AG04449 (cell line): Measurements from ENCODE around the gene ANKRD13D.

Experiments
- CTCF ChIA-PET: fragments of 350-600 bp; formaldehyde crosslinking; extraction: SDS; loops from one replicate; lab custom pipeline; 2021; ENCODE audit warnings: antibody characterized with exemption; lab: Yijun Ruan, JAX
- POLR2A ChIA-PET: fragments of 400-600, 350-600 bp; formaldehyde crosslinking; extraction: SDS; loops from one replicate; lab custom pipeline; 2020; ENCODE audit warnings: antibody characterized with exemption, inconsistent platforms; lab: Yijun Ruan, JAX
- DNase-seq: peaks from one replicate; pipeline ENCODE4 v3.0.0-alpha.2; 2010; ENCODE audit warnings: low read depth, low spot score
- H3K4me3 ChIP-seq: 2 replicates; pipeline ENCODE4 v1.5.1; 2011; ENCODE audit warnings: low read depth, mild to moderate bottlenecking, control low read depth, low read length
- TF ChIP-seq, protein P1 (sequence below): IDR thresholded peaks from one replicate; pipeline ENCODE4 v1.5.1; 2011; ENCODE audit warnings: mild to moderate bottlenecking, moderate library complexity, low read length, control low read depth, inconsistent platforms; ENCODE audit not compliant: insufficient read depth; ENCODE audit errors: missing control alignments

Gene ANKRD13D

DNA sequence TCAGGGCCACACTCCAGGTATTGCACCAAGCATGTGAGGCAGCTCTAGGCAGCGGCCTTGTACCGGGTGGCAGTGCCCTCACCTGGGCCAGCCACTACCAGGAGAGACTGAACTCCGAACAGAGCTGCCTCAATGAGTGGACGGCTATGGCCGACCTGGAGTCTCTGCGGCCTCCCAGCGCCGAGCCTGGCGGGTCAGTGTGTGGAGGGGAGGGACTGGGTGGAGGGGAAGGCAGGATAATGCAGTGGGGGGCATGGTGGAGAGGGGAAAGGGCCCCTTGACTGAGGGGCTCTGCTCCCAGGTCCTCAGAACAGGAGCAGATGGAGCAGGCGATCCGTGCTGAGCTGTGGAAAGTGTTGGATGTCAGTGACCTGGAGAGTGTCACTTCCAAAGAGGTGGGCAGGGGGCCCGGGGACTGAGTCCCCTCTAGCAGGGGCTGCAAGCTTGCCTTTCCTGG, 18.5 kb downstream of the ANKRD13D start:
- no peak overlapping the region for H3K4me3 ChIP-seq
- ChIA-PET POLR2A (interaction anchor here (0.8 kb wide), 1 partner anchor 10 kb away, joined by 3 read pairs; no protein-coding TSS in a partner anchor), CTCF (interaction anchor here (1.3 to 3.3 kb wide), 3 partner anchors 10 to 44 kb away, joined by 3 to 20 read pairs (median 3); no protein-coding TSS in a partner anchor)
- DNase-seq = no peak
- TF ChIP-seq, protein P1, sequence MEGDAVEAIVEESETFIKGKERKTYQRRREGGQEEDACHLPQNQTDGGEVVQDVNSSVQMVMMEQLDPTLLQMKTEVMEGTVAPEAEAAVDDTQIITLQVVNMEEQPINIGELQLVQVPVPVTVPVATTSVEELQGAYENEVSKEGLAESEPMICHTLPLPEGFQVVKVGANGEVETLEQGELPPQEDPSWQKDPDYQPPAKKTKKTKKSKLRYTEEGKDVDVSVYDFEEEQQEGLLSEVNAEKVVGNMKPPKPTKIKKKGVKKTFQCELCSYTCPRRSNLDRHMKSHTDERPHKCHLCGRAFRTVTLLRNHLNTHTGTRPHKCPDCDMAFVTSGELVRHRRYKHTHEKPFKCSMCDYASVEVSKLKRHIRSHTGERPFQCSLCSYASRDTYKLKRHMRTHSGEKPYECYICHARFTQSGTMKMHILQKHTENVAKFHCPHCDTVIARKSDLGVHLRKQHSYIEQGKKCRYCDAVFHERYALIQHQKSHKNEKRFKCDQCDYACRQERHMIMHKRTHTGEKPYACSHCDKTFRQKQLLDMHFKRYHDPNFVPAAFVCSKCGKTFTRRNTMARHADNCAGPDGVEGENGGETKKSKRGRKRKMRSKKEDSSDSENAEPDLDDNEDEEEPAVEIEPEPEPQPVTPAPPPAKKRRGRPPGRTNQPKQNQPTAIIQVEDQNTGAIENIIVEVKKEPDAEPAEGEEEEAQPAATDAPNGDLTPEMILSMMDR = no peak

DNA sequence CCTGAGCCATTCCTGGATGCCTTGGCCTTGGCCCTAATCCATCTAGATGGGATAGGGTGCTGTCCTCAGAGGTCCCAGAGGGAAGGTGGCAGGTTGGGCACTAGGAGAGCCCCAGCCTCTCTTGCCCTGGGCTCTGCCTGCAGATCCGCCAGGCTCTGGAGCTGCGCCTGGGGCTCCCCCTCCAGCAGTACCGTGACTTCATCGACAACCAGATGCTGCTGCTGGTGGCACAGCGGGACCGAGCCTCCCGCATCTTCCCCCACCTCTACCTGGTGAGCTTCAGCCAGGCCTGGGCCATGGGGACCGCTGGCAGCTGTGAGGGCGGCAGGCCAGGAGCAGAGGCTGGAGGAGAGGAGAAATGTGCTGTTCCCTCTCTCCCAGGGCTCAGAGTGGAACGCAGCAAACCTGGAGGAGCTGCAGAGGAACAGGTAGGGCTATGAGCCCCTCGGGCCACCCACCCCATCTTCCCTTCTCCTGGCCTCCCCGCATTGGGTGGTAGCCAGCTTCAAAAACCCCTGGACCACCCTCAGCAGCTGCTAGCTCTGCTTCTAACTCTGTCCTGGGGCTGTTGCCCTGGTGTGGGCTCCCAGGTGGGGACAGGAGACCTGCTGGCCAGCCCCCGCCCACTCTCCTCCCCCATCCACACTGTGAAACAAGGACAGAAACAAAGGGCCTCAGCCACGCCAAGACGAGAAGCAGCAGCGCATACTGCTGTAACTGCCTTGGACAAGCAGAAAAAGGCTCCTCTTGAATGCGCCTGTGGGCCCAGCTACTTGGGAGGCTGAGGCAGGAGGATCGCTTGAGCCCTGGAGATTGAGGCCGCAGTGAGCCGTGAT, 19.1 kb downstream of the ANKRD13D start:
- POLR2A ChIA-PET = interaction anchor here (0.8 kb wide), 1 partner anchor 9 kb away, joined by 3 read pairs; no protein-coding TSS in a partner anchor
- TF ChIP-seq, protein P1 = no peak
- CTCF ChIA-PET = interaction anchor here (1.3 to 3.3 kb wide), 4 partner anchors 9 to 46 kb away, joined by 3 to 20 read pairs (median 3); no protein-coding TSS in a partner anchor

DNA sequence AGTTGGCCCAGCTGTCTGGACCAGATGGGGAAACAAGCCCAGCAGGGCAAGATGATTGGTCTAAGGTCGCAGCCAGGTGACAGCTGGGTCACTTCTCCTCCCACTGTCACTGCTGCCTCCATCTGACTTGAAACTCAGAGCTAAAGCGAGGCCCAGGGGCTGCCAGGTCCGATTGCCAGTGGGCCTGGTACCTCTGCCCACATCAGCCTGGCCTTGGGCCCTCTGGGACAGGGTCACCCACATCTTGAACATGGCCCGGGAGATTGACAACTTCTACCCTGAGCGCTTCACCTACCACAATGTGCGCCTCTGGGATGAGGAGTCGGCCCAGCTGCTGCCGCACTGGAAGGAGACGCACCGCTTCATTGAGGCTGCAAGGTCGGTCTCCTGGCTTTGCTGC, 20.1 kb downstream of the ANKRD13D start:
- TF ChIP-seq, protein P1 = no peak
- H3K4me3 ChIP-seq = no peak overlapping the region
- no peak for DNase-seq
- ChIA-PET CTCF (interaction anchor here (1.3 to 3.3 kb wide), 3 partner anchors 8 to 47 kb away, joined by 3 to 20 read pairs (median 3); no protein-coding TSS in a partner anchor), POLR2A (no interaction called here)

More for the DNA sequence above, 19.1 kb downstream of the ANKRD13D start:
- no peak overlapping the region for H3K4me3 ChIP-seq
- DNase-seq = no peak

DNA sequence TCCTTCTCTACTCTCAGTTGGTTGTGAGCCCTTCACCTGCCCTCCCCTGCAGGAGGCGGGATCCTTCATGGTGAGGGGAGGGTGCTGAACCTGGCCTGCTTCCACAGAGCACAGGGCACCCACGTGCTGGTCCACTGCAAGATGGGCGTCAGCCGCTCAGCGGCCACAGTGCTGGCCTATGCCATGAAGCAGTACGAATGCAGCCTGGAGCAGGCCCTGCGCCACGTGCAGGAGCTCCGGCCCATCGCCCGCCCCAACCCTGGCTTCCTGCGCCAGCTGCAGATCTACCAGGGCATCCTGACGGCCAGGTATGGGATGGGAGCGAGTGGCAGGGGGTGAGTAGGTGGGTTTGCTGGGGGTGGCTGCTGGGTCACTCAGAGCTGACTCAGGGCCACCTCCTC, 20.6 kb downstream of the ANKRD13D start:
- POLR2A ChIA-PET = no interaction called here
- no peak overlapping the region for H3K4me3 ChIP-seq
- DNase-seq = no peak
- CTCF ChIA-PET = interaction anchor here (1.4 to 3.3 kb wide), 3 partner anchors 8 to 72 kb away, joined by 3 to 20 read pairs (median 4); no protein-coding TSS in a partner anchor
- TF ChIP-seq, protein P1 = no peak

DNA sequence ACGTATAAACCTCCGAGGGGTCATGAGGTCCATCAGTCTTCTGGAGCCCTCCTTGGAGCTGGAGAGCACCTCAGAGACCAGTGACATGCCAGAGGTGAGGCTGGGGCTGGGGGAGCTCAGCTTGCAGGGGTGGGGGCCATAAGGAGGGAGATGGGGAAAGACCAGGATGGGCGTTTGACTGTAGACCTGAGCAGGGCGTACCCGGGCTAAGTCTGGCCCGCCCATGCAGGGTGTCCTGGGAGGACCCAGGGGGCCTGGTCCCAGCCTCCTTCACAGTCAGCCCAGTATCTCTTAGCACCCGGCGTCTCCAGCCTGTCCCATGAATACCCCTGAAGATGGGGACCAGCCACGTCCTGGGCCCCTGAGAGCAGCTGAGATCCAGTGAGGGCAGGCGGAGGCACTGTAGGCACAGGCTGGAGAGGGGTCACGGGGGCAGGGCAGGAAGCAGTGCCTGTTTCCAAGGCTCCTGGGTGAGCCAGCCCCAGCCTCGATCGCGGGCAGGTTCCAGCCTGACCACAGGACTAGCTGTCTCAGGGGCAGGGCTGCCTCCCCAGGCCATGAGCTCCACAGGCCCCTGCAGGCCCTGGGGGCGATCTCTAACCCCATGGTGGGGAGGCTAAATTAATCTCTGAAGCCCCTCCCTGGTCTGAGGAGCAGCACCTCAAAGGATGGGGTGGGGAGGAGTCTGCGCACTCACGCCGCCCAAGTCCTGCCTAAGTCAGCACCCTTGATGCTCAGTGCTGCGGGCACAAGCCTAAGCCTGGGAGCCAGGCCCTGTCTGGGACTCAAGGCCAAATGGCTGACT, 21.3 kb downstream of the ANKRD13D start:
- CTCF ChIA-PET = interaction anchor here (1.2 to 1.5 kb wide), 3 partner anchors 40 to 71 kb away, joined by 3 to 4 read pairs (median 3); no protein-coding TSS in a partner anchor
- no peak overlapping the region for H3K4me3 ChIP-seq
- POLR2A ChIA-PET = no interaction called here
- TF ChIP-seq, protein P1 = no peak
- no peak for DNase-seq
